Stromal cell of bone marrow (primary cell): Measurements from ENCODE around the gene TMEM143.
A peak's percentile ranks its signal among the peaks of the same experiment; 100 is the strongest.

Experiments
- DNase-seq: peaks from one replicate; pipeline ENCODE4 v3.0.0-alpha.2; 2012; ENCODE audit warnings: low read depth

TMEM143 gene

DNA sequence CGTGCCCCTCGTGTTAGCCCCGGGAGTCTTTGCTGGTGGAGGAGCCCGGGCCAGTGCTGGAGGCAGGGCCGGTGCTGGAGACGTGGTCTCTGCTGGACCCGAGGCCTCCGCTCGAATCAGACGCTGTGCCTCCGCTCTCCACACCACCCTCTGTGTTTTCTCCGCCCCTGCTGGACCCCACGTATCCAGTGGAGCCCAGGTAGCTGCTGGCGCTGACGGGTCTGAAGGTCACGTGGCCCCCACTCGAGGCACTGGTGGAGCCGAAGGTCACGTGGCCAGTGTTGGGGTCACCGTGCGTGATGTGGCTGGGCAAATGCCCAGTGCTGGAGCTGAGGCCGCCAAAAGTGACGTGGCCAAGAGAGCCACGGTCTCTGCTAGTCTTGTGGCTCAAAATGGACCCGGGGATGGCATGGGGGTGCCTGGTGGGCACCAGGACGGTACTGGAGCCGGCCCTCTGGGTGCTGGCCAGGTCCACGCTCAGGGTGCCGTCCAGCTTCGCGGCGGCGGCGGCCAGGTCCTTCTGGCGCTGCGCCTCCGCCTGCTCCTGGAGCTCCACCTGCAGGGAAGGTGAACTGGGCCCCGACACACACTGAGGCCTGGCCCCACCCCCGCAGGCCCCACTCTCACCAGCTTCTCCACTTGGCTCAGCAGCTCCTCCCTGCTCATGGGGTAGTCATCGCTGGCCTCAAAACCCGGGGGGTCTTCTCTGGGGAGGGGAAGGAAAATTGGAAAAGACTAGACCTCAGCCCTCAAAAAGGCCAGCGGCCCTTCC is 66.6 kb downstream of the TMEM143 start:
- no peak for DNase-seq

DNA sequence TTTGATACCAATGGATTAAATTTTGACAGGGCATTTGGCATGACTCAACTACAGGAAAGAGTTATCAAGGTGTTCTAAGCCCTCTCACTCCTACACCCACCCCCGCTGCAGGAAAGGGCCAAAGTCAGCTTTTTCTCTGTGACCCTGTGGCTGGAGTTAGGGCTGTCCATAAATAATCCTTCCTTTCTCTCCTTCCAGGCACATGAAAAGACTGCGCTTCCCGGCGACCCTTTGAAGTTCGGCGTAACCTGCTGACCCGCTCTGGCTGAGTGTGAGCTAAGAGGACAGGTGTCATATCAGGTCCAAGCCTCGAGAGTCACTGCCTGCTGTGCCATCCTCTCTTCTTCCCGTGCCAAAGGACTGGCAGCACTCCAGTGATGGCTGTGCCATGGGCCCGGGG is 68.3 kb downstream of the TMEM143 start:
- no peak for DNase-seq

DNA sequence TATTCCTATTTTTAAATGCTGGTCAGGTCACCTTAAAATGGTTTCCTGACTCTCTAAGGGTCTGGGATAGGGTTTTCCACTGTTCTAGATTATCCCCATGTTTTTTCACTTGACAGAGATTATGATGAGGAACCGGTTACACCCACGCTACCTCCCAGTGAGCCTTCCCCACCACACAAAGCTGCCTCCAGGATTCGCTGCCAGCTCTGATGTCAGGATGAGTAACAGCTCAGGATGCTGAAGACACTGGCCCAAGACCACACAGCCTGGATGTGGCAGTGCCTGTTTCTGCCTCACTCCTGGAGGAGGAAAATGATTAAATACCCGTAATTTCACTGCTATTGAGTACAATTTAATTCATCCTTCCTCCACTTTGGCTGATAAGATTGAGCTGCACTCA is 70.9 kb downstream of the TMEM143 start:
- DNase-seq = peak; percentile 81

DNA sequence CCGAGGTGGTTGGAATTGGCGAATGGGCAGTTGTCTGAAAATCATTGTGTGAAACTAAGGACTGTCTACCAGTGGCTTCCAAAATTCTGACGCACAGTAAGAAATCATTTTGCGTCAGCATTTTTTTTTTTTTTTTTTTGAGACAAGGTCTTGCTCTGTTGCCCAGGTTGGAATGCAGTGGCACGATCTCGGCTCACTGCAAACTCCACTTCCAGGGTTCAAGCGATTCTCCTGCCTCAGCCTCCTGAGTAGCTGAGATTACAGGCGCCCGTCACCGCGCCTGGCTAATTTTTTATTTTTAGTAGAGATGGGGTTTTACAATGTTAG is 72.3 kb downstream of the TMEM143 start:
- peak; percentile 68 for DNase-seq

DNA sequence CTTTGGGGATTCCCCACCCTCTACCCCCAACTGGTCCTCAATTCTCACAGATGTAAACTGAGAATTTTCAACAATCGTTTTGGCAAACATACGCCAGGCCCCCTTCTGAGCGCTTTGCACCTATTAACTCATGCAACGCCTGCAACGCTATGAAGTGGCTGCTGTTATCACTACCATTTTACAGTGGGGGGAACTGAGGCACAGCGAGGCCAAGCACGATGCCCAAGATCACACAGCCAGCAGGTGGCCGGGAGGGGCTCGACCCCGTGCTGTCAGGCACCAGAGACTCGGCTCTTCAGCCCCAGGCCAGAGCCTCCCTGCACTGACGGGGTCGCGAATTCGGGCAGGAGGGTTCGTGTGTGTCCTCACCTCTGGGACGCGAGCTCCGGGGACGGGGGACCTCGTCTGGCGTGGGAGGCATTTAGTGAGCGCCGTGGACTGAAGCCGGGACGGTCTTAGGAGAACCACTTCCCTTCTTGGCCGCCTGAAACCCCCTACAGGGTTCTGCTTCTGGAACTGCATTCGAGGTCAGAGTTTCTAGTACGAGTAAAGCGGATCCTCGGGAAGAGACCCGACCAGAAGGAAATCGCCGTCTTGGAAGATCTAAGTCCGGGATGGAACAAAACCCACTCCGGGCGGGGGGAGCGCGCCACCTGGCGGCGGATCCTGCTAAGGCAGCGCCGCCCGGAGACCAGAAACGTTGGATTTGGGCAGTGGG is 72.8 kb downstream of the TMEM143 start:
- no peak for DNase-seq

DNA sequence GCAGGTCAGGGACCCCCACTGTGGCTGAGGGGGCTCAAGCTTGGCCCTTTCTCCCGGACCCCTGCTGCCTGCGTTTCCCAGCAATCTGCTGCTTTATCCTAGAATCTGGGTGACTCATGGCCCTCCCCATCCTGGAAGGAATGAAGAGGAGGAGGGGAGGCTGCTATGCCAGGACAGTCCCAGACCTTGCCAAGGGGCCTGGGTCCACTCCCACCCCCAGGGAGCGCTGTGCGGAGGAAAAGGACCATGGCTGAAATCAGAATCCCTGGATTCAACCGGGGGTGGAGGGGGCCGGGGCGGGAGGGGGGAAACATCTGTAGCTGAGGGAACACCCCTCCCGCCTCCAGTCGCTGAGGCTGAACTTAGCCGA is 73.4 kb downstream of the TMEM143 start:
- DNase-seq = no peak

DNA sequence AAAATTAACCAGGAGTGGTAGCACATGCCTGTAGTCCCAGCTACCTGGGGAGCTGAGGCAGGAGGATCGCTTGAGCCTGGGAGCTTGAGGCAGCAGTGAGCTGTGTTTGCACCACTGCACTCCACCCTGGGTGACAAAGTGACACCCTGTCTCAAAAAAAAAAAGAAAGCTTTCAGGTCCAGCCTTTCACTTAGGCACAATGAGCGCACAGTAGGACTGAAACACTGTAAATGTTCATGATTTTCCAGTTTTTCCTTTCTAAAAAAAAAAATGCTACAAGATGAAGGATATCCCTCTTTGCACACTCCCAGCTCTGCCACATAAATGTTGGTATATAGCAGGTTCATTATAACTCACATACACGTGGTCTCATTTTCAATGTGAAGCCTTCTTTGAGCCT is 76.0 kb downstream of the TMEM143 start:
- DNase-seq = no peak

DNA sequence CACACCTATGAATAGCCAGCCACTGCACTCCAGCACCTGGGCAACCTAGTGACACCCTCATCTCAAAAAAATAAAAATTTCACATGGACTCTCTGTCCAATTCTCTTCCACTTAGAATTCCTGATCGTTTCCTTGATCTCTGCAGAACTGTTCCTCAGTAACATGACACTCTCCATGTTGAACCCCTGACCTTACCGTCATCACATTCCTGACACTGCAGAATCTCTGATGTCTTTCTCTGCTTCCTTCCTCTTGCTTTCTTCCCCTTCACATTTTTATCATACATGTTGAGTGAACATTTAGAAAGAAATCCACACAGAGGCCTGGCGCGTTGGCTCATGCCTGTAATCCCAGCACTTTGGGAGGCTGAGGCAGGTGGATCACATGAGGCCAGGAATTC is 78.8 kb downstream of the TMEM143 start:
- DNase-seq = no peak

DNA sequence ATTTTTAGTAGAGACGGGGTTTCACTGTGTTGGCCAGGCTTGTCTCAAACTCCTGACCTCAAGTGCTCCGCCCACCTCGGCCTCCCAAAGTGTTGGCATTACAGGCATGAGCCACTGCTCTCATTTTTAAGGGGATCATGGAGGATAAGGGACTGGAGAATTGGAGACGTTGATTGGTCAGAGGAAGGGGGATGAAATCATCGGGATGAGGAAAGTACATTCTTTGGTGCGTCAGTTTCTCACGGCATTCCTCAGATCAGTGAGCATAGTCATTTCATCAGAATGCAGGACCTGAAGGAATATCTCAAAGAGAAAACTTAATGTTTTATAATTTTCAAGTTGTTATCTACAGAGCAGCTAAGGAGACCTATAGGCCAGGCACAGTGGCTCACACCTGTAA is 79.8 kb downstream of the TMEM143 start:
- DNase-seq = no peak
